Neural cell (in vitro differentiated cells): ENCODE results near the gene GHRH.

ENCODE experiments used
- EP300 ChIP-seq: fragments of 450-650 bp; conservative IDR thresholded peaks from 2 replicates; pipeline ENCODE4 v1.6.1; 2014; ENCODE audit warnings: antibody characterized with exemption, mild to moderate bottlenecking, moderate library complexity; ENCODE audit not compliant: poor library complexity, severe bottlenecking
- POLR2AphosphoS5 ChIP-seq: IDR thresholded peaks from 2 replicates; pipeline ENCODE4 v1.6.1; 2012
- TF ChIP-seq, protein P1 (sequence below): IDR thresholded peaks from 2 replicates; pipeline ENCODE4 v1.6.1; 2012; ENCODE audit warnings: borderline replicate concordance
- TF ChIP-seq, protein P2 (sequence below): fragments of 450-650 bp; IDR thresholded peaks from 2 replicates; pipeline ENCODE4 v1.5.1; 2014; ENCODE audit warnings: antibody characterized with exemption, mild to moderate bottlenecking, moderate library complexity; ENCODE audit not compliant: poor library complexity, severe bottlenecking

DNA sequence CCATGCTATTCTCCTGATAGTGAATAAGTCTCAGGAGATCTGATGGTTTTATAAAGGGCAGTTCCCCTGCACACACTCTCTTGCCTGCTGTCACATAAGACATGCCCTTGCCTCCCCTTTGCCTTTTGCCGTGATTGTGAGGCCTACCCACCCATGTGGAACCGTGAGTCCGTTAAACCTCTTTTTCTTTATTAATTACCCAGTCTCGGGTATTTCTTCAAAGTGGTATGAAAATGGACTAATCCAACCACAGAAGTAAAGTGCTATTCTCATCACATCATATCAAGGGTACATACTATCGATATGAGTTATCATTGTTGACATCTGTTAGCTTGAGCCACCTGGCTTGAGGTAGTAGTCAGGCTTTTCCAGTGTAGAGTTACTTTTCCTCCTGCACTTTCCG lies 30.1 kb upstream of the GHRH start:
- TF ChIP-seq EP300 (no peak), POLR2AphosphoS5 (no peak)
- TF ChIP-seq, protein P1, sequence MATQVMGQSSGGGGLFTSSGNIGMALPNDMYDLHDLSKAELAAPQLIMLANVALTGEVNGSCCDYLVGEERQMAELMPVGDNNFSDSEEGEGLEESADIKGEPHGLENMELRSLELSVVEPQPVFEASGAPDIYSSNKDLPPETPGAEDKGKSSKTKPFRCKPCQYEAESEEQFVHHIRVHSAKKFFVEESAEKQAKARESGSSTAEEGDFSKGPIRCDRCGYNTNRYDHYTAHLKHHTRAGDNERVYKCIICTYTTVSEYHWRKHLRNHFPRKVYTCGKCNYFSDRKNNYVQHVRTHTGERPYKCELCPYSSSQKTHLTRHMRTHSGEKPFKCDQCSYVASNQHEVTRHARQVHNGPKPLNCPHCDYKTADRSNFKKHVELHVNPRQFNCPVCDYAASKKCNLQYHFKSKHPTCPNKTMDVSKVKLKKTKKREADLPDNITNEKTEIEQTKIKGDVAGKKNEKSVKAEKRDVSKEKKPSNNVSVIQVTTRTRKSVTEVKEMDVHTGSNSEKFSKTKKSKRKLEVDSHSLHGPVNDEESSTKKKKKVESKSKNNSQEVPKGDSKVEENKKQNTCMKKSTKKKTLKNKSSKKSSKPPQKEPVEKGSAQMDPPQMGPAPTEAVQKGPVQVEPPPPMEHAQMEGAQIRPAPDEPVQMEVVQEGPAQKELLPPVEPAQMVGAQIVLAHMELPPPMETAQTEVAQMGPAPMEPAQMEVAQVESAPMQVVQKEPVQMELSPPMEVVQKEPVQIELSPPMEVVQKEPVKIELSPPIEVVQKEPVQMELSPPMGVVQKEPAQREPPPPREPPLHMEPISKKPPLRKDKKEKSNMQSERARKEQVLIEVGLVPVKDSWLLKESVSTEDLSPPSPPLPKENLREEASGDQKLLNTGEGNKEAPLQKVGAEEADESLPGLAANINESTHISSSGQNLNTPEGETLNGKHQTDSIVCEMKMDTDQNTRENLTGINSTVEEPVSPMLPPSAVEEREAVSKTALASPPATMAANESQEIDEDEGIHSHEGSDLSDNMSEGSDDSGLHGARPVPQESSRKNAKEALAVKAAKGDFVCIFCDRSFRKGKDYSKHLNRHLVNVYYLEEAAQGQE = no peak
- TF ChIP-seq, protein P2, sequence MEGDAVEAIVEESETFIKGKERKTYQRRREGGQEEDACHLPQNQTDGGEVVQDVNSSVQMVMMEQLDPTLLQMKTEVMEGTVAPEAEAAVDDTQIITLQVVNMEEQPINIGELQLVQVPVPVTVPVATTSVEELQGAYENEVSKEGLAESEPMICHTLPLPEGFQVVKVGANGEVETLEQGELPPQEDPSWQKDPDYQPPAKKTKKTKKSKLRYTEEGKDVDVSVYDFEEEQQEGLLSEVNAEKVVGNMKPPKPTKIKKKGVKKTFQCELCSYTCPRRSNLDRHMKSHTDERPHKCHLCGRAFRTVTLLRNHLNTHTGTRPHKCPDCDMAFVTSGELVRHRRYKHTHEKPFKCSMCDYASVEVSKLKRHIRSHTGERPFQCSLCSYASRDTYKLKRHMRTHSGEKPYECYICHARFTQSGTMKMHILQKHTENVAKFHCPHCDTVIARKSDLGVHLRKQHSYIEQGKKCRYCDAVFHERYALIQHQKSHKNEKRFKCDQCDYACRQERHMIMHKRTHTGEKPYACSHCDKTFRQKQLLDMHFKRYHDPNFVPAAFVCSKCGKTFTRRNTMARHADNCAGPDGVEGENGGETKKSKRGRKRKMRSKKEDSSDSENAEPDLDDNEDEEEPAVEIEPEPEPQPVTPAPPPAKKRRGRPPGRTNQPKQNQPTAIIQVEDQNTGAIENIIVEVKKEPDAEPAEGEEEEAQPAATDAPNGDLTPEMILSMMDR = no peak
